Cardiac muscle cell (in vitro differentiated cells and primary cell): ENCODE results near the gene ADAMTSL3. TPM values are rescaled to one million over a fixed set of nuclear protein-coding genes. Genes with fewer than 3 reads are reported as not detected.

ENCODE experiments used
- DNase-seq, 2 donors: peaks; one replicate each; pipeline versions ENCODE4 v3.0.0 to v3.0.0-alpha.2; 2010 to 2017; ENCODE audit warnings: low read depth in 1 of 2, low spot score in 1 of 2
- H3K27ac ChIP-seq: fragments of 200-600 bp; sonication (generic); 2 replicates; pipeline ENCODE4 v1.5.1; 2016
- H3K27me3 ChIP-seq: fragments of 200-600 bp; sonication (generic); 2 replicates; pipeline ENCODE4 v1.6.0; 2016; ENCODE audit warnings: control low read depth
- H3K36me3 ChIP-seq: fragments of 200-600 bp; sonication (generic); 2 replicates; pipeline ENCODE4 v1.5.1; 2016; ENCODE audit warnings: control low read depth
- H3K4me1 ChIP-seq: fragments of 200-600 bp; sonication (generic); 2 replicates; pipeline ENCODE4 v1.8.1; 2017; ENCODE audit warnings: low read depth, mild to moderate bottlenecking, mixed run types
- H3K4me3 ChIP-seq: fragments of 200-600 bp; sonication (generic); 2 replicates; pipeline ENCODE4 v1.5.1; 2016; ENCODE audit warnings: mild to moderate bottlenecking
- H3K9me3 ChIP-seq: fragments of 200-600 bp; sonication (generic); 2 replicates; pipeline ENCODE4 v1.5.1; 2017; ENCODE audit warnings: low read depth, mild to moderate bottlenecking, control low read depth
- CTCF ChIP-seq: IDR thresholded peaks from 2 replicates; pipeline ENCODE4 v1.5.1; 2012; ENCODE audit warnings: low read depth, mild to moderate bottlenecking, low read length
- polyA plus RNA-seq: library from polyadenylated mRNA; unstranded; fragments of >200 nt; fragmentation: Nextera tagmentation; extraction: Ambion mirVana; gene quantifications from 2 replicates; pipeline ENCODE4 v1.2.1, GENCODE V29; 2016
- total RNA-seq: library from RNA; depleted of rRNA; stranded (reverse); fragments of >200 nt; gene quantifications from 2 replicates; pipeline ENCODE4 v1.2.3, GENCODE V29; 2016

Gene ADAMTSL3
- total and polyA plus RNA-seq, 2 experiments from 2014 or later: 0.83 to 2.0 TPM

- no peak overlapping the region for H3K27ac ChIP-seq
- H3K27me3 ChIP-seq: peaks cover 40% of the 10 kb centered on the region
- no peaks in the 10 kb centered on the region for H3K9me3 ChIP-seq
- DNase-seq: no peak
- no peaks in the 10 kb centered on the region for H3K4me1 ChIP-seq
- TF ChIP-seq CTCF: no peak
- no peak overlapping the region for H3K4me3 ChIP-seq
- H3K36me3 ChIP-seq: no peaks in the 10 kb centered on the region
These were observed 3.1 kb downstream of the ADAMTSL3 start for GRCh38 chr15:83656943-83657528.

GRCh38 chr15:83657549-83657948, 3.6 kb downstream of the ADAMTSL3 start:
- H3K4me3 ChIP-seq: no peak overlapping the region
- no peaks in the 10 kb centered on the region for H3K4me1 ChIP-seq
- no peak overlapping the region for H3K27ac ChIP-seq
- H3K36me3 ChIP-seq: no peaks in the 10 kb centered on the region
- peak; percentile 33 for TF ChIP-seq CTCF
- peaks cover 35% of the 10 kb centered on the region for H3K27me3 ChIP-seq
- H3K9me3 ChIP-seq: no peaks in the 10 kb centered on the region
- no peak for DNase-seq

GRCh38 chr15:83658430-83659416, 4.8 kb downstream of the ADAMTSL3 start:
- Histone ChIP-seq H3K4me1 (no peaks in the 10 kb centered on the region), H3K27me3 (peaks cover 25% of the 10 kb centered on the region), H3K27ac (no peak overlapping the region), H3K9me3 (no peaks in the 10 kb centered on the region), H3K36me3 (no peaks in the 10 kb centered on the region), H3K4me3 (no peak overlapping the region)
- TF ChIP-seq CTCF: no peak
- peak in 1 of 2 donors; percentile 35 for DNase-seq

- Histone ChIP-seq H3K4me3 (no peak overlapping the region), H3K27me3 (peaks cover 18% of the 10 kb centered on the region), H3K36me3 (no peaks in the 10 kb centered on the region), H3K27ac (no peak overlapping the region), H3K4me1 (no peaks in the 10 kb centered on the region), H3K9me3 (no peaks in the 10 kb centered on the region)
- no peak for DNase-seq
- TF ChIP-seq CTCF: no peak
These were observed 5.5 kb downstream of the ADAMTSL3 start for GRCh38 chr15:83659417-83659812.

GRCh38 chr15:83665480-83665879, 11.6 kb downstream of the ADAMTSL3 start:
- no peak overlapping the region for H3K4me3 ChIP-seq
- no peaks in the 10 kb centered on the region for H3K4me1 ChIP-seq
- H3K9me3 ChIP-seq: no peaks in the 10 kb centered on the region
- no peaks in the 10 kb centered on the region for H3K36me3 ChIP-seq
- TF ChIP-seq CTCF: no peak
- H3K27ac ChIP-seq: no peak overlapping the region
- DNase-seq: no peak
- H3K27me3 ChIP-seq: no peaks in the 10 kb centered on the region
